ENCODE data around the gene PLCH2.

GRCh38 chr1:2459757-2460156, 16.3 kb upstream of the PLCH2 start:
- no peak for TF ChIP-seq EZH2 (IDR thresholded peaks at IDR 0.05; ENCODE audit: borderline replicate concordance, insufficient read depth, low read depth, low read length, poor library complexity, severe bottlenecking)
- TF ChIP-seq CTCF (IDR thresholded peaks at IDR 0.05): no peak

Measured in B cell (primary cell).